Activated CD8-positive, alpha-beta T cell treated with anti-CD3 and anti-CD28 coated beads for 36 hours (primary cell): ENCODE data around the gene RBBP4. TPM values are rescaled to one million over a fixed set of nuclear protein-coding genes. Genes with fewer than 3 reads are reported as not detected.
"Not testable (repeated sequence)": the region's sequence is repeated elsewhere in the genome, so short reads cannot be mapped to it uniquely, and the experiment has no call there.

Source experiments
- ATAC-seq: fragments of 200-7000 bp; cut with Tn5 transposase; one replicate; pipeline ENCODE4 v1.10.0; 2021; ENCODE audit warnings: mild to moderate bottlenecking, moderate library complexity
- CTCF ChIA-PET: fragments of 350-600 bp; sonication (Branson Sonifier 250); formaldehyde crosslinking; loops from one replicate; lab custom pipeline; 2021; ENCODE audit warnings: antibody characterized with exemption; lab: Charles Lee
- POLR2A ChIA-PET: fragments of 350-600 bp; sonication (Branson Sonifier 250); formaldehyde crosslinking; loops from one replicate; lab custom pipeline; 2021; ENCODE audit warnings: antibody characterized with exemption; lab: Charles Lee
- DNase-seq: peaks from one replicate; pipeline ENCODE4 v3.0.0-alpha.2; 2020
- H3K27ac Mint-ChIP-seq: one replicate; pipeline ENCODE4 v1.8.0; 2021; ENCODE audit warnings: mild to moderate bottlenecking, mixed read lengths
- H3K27me3 Mint-ChIP-seq: one replicate; pipeline ENCODE4 v1.8.0; 2021; ENCODE audit warnings: mixed read lengths
- H3K36me3 Mint-ChIP-seq: one replicate; pipeline ENCODE4 v1.8.0; 2021; ENCODE audit warnings: low read depth, mixed read lengths
- H3K4me1 Mint-ChIP-seq: one replicate; pipeline ENCODE4 v1.8.0; 2021; ENCODE audit warnings: low read depth, mixed read lengths
- H3K4me3 Mint-ChIP-seq: one replicate; pipeline ENCODE4 v1.8.0; 2021; ENCODE audit warnings: mild to moderate bottlenecking, moderate library complexity, mixed read lengths
- H3K9me3 Mint-ChIP-seq: one replicate; pipeline ENCODE4 v1.8.0; 2021; ENCODE audit warnings: mixed read lengths
- CTCF ChIP-seq: fragments of 200-600 bp; IDR thresholded peaks from one replicate; pipeline ENCODE4 v1.8.0; 2022; ENCODE audit warnings: antibody characterized with exemption, mild to moderate bottlenecking
- intact Hi-C: fragments of 100-400 bp; cut with micrococcal nuclease; formaldehyde crosslinking; loops from one replicate; pipeline ENCODE4 v1.10.0; 2022
- total RNA-seq, 2 experiments: library from RNA; stranded (reverse); gene quantifications; one replicate each; pipeline ENCODE4 v1.2.3, GENCODE V29; 2021

The RBBP4 gene
- total RNA-seq, 2 experiments from 2014 or later, result 308 to 318 TPM

- Mint-ChIP-seq H3K9me3 (no peaks in the 10 kb centered on the region), H3K4me1 (peaks cover 9% of the 10 kb centered on the region), H3K4me3 (no peak overlapping the region), H3K27me3 (no peaks in the 10 kb centered on the region), H3K36me3 (peaks cover 24% of the 10 kb centered on the region), H3K27ac (no peak overlapping the region)
- ChIA-PET CTCF (interaction anchor here (1.2 to 6.5 kb wide), 2 partner anchors 26 to 87 kb away, joined by 4 to 30 read pairs; no protein-coding TSS in a partner anchor), POLR2A (interaction anchor here (1.5 kb wide), 1 partner anchor 10 kb away, joined by 4 read pairs; no protein-coding TSS in a partner anchor)
- no peak for TF ChIP-seq CTCF
- intact Hi-C loops, result no loop called here
- DNase-seq, result no peak
- ATAC-seq, result no peak
Observed at GRCh38 chr1:32686387-32686786, 35.4 kb downstream of the RBBP4 start.

- ATAC-seq (no peak), DNase-seq (no peak)
- POLR2A ChIA-PET, result no interaction called here
- Mint-ChIP-seq H3K27me3 (no peaks in the 10 kb centered on the region), H3K4me1 (no peaks in the 10 kb centered on the region), H3K4me3 (no peak overlapping the region), H3K36me3 (no peaks in the 10 kb centered on the region), H3K27ac (no peak overlapping the region), H3K9me3 (no peaks in the 10 kb centered on the region)
- CTCF ChIA-PET, result interaction anchor here (2.3 kb wide), 1 partner anchor 18 kb away, joined by 13 read pairs; no protein-coding TSS in a partner anchor
- TF ChIP-seq CTCF, result no peak
- intact Hi-C loops, result no loop called here
Observed at GRCh38 chr1:32693455-32694174, 42.6 kb downstream of the RBBP4 start.

- no peaks in the 10 kb centered on the region for H3K4me1 Mint-ChIP-seq
- peaks cover 2% of the 10 kb centered on the region for H3K27me3 Mint-ChIP-seq
- ChIA-PET CTCF (interaction anchor here (1.1 to 2.3 kb wide), 2 partner anchors 17 to 154 kb away, joined by 3 to 13 read pairs; no protein-coding TSS in a partner anchor), POLR2A (interaction anchor here (1.1 kb wide), 1 partner anchor 12 kb away, joined by 3 read pairs; no protein-coding TSS in a partner anchor)
- H3K9me3 Mint-ChIP-seq, result no peaks in the 10 kb centered on the region
- intact Hi-C loops, result no loop called here
- no peak for TF ChIP-seq CTCF
- DNase-seq (no peak), ATAC-seq (no peak)
- H3K4me3 Mint-ChIP-seq, result no peak overlapping the region
- no peak overlapping the region for H3K27ac Mint-ChIP-seq
- no peaks in the 10 kb centered on the region for H3K36me3 Mint-ChIP-seq
Observed at GRCh38 chr1:32695098-32695904, 44.3 kb downstream of the RBBP4 start.

- no peak for TF ChIP-seq CTCF
- H3K27me3 Mint-ChIP-seq, result peaks cover 3% of the 10 kb centered on the region
- intact Hi-C loops, result no loop called here
- ATAC-seq (no peak), DNase-seq (no peak)
- ChIA-PET CTCF (no interaction called here), POLR2A (no interaction called here)
- no peak overlapping the region for H3K4me3 Mint-ChIP-seq
- no peaks in the 10 kb centered on the region for H3K4me1 Mint-ChIP-seq
- H3K27ac Mint-ChIP-seq, result no peak overlapping the region
- no peaks in the 10 kb centered on the region for H3K9me3 Mint-ChIP-seq
- H3K36me3 Mint-ChIP-seq, result no peaks in the 10 kb centered on the region
Observed at GRCh38 chr1:32696041-32696440, 45.0 kb downstream of the RBBP4 start.

GRCh38 chr1:32696996-32697395, 46.0 kb downstream of the RBBP4 start:
- H3K36me3 Mint-ChIP-seq, intact Hi-C loops, H3K27me3 Mint-ChIP-seq, H3K9me3 Mint-ChIP-seq, POLR2A ChIA-PET, H3K4me3 Mint-ChIP-seq, H3K27ac Mint-ChIP-seq, DNase-seq, H3K4me1 Mint-ChIP-seq, ATAC-seq: not testable (repeated sequence)
- CTCF ChIA-PET, result interaction anchor here (2.2 kb wide), 1 partner anchor 15 kb away, joined by 13 read pairs; no protein-coding TSS in a partner anchor
